Neural progenitor cell (in vitro differentiated cells): ENCODE measurements around the gene MAJIN. TPM values are rescaled to one million over a fixed set of nuclear protein-coding genes. Genes with fewer than 3 reads are reported as not detected.
"Not testable (repeated sequence)": the region's sequence is repeated elsewhere in the genome, so short reads cannot be mapped to it uniquely, and the experiment has no call there.

Source experiments
- DNase-seq: peaks from one replicate; pipeline ENCODE4 v3.0.0-alpha.2; 2016; ENCODE audit warnings: low spot score
- H2AFZ ChIP-seq: fragments of 200-600 bp; sonication (generic); replicated peaks from 2 replicates; pipeline ENCODE4 v1.6.1; 2016; ENCODE audit warnings: antibody characterized with exemption
- H3F3A ChIP-seq: fragments of 200-600 bp; sonication (generic); 2 replicates; pipeline ENCODE4 v1.6.1; 2016; ENCODE audit warnings: antibody characterized with exemption, low read depth
- H3K27ac ChIP-seq: fragments of 200-600 bp; sonication (generic); 2 replicates; pipeline ENCODE4 v1.5.1; 2016; ENCODE audit warnings: mild to moderate bottlenecking
- H3K27me3 ChIP-seq: fragments of 200-600 bp; sonication (generic); 2 replicates; pipeline ENCODE4 v1.6.1; 2016; ENCODE audit warnings: mild to moderate bottlenecking, moderate library complexity
- H3K36me3 ChIP-seq: fragments of 200-600 bp; sonication (generic); 2 replicates; pipeline ENCODE4 v1.5.1; 2016
- H3K4me1 ChIP-seq: fragments of 200-600 bp; sonication (generic); 2 replicates; pipeline ENCODE4 v1.6.1; 2016; ENCODE audit warnings: mixed run types
- H3K4me2 ChIP-seq: fragments of 200-600 bp; sonication (generic); 2 replicates; pipeline ENCODE4 v1.6.1; 2016
- H3K4me3 ChIP-seq: fragments of 200-600 bp; sonication (generic); 2 replicates; pipeline ENCODE4 v1.5.1; 2016
- H3K79me2 ChIP-seq: fragments of 200-600 bp; sonication (generic); 2 replicates; pipeline ENCODE4 v1.6.1; 2016; ENCODE audit warnings: low read depth
- H3K9ac ChIP-seq: fragments of 200-600 bp; sonication (generic); 2 replicates; pipeline ENCODE4 v1.6.1; 2016
- H3K9me3 ChIP-seq: fragments of 200-600 bp; sonication (generic); 2 replicates; pipeline ENCODE4 v1.5.1; 2016; ENCODE audit warnings: low read depth
- H4K20me1 ChIP-seq: fragments of 200-600 bp; sonication (generic); 2 replicates; pipeline ENCODE4 v1.6.1; 2016; ENCODE audit warnings: low read depth
- H3K27ac Mint-ChIP-seq: 3 replicates; pipeline ENCODE4 v1.8.0; 2021; ENCODE audit warnings: mixed read lengths
- H3K27me3 Mint-ChIP-seq: 2 replicates; pipeline ENCODE4 v1.8.0; 2022; ENCODE audit warnings: low read depth, mild to moderate bottlenecking, inconsistent platforms, moderate library complexity, mixed read lengths; ENCODE audit not compliant: insufficient read depth
- H3K36me3 Mint-ChIP-seq: 3 replicates; pipeline ENCODE4 v1.8.0; 2021; ENCODE audit warnings: mixed read lengths
- H3K4me1 Mint-ChIP-seq: 3 replicates; pipeline ENCODE4 v1.8.0; 2021; ENCODE audit warnings: mixed read lengths
- H3K4me3 Mint-ChIP-seq: 3 replicates; pipeline ENCODE4 v1.8.0; 2021; ENCODE audit warnings: mild to moderate bottlenecking, moderate library complexity, mixed read lengths
- H3K9me3 Mint-ChIP-seq: 3 replicates; pipeline ENCODE4 v1.8.0; 2020; ENCODE audit warnings: mixed read lengths
- CTCF ChIP-seq: fragments of 200-600 bp; sonication (generic); IDR thresholded peaks from 2 replicates; pipeline ENCODE4 v1.5.1; 2017; ENCODE audit warnings: antibody characterized with exemption, mild to moderate bottlenecking
- EZH2 ChIP-seq: fragments of 200-600 bp; sonication (generic); IDR thresholded peaks from 2 replicates; pipeline ENCODE4 v1.6.1; 2017; ENCODE audit warnings: antibody characterized with exemption, mild to moderate bottlenecking, moderate library complexity
- EZH2phosphoT487 ChIP-seq: fragments of 200-600 bp; sonication (generic); IDR thresholded peaks from 2 replicates; pipeline ENCODE4 v1.6.1; 2017; ENCODE audit warnings: antibody characterized with exemption
- total RNA-seq: library from RNA; depleted of rRNA; stranded (reverse); fragments of >200 nt; gene quantifications from 2 replicates; pipeline ENCODE4 v1.2.3, GENCODE V29; 2015; ENCODE audit warnings: low replicate concordance

Gene MAJIN
- total RNA-seq, 1 donor from 2014 or later, result not detected

GRCh38 chr11:65008016-65008415, 36.1 kb upstream of the MAJIN start:
- Histone ChIP-seq H3K9me3 (no peaks in the 10 kb centered on the region), H3F3A (peaks cover 3% of the 10 kb centered on the region), H4K20me1 (no peaks in the 10 kb centered on the region), H3K27me3 (no peaks in the 10 kb centered on the region), H2AFZ (no peak overlapping the region), H3K4me3 (no peak overlapping the region), H3K79me2 (no peaks in the 10 kb centered on the region), H3K27ac (no peak overlapping the region), H3K4me2 (no peak overlapping the region), H3K36me3 (no peaks in the 10 kb centered on the region), H3K9ac (no peak overlapping the region), H3K4me1 (no peaks in the 10 kb centered on the region)
- Mint-ChIP-seq H3K4me1 (peaks cover under 1% of the 10 kb centered on the region), H3K36me3 (no peaks in the 10 kb centered on the region), H3K27me3 (peaks cover 4% of the 10 kb centered on the region), H3K4me3 (no peak overlapping the region), H3K9me3 (no peaks in the 10 kb centered on the region), H3K27ac (no peak overlapping the region)
- no peak for TF ChIP-seq CTCF
- no peak for TF ChIP-seq EZH2phosphoT487
- TF ChIP-seq EZH2, result no peak
- DNase-seq, result no peak

GRCh38 chr11:65003968-65004367, 32.1 kb upstream of the MAJIN start:
- H3K4me1 Mint-ChIP-seq, H4K20me1 ChIP-seq, H2AFZ ChIP-seq, H3F3A ChIP-seq, H3K27me3 Mint-ChIP-seq, H3K9me3 ChIP-seq, H3K27ac Mint-ChIP-seq, H3K79me2 ChIP-seq, H3K4me1 ChIP-seq, H3K27ac ChIP-seq, H3K9me3 Mint-ChIP-seq, H3K36me3 ChIP-seq, DNase-seq, H3K9ac ChIP-seq, H3K4me3 Mint-ChIP-seq, H3K27me3 ChIP-seq, H3K36me3 Mint-ChIP-seq, H3K4me2 ChIP-seq, H3K4me3 ChIP-seq: not testable (repeated sequence)

GRCh38 chr11:65003282-65003681, 31.4 kb upstream of the MAJIN start:
- H2AFZ ChIP-seq, result no peak overlapping the region
- DNase-seq, result peak; percentile 57

GRCh38 chr11:65002706-65003105, 30.8 kb upstream of the MAJIN start:
- H3K9me3 ChIP-seq, result no peaks in the 10 kb centered on the region
- H3K27ac ChIP-seq, result no peak overlapping the region
- no peak for DNase-seq
- no peaks in the 10 kb centered on the region for H3K79me2 ChIP-seq
- H4K20me1 ChIP-seq, result no peaks in the 10 kb centered on the region
- H3K36me3 ChIP-seq, result no peaks in the 10 kb centered on the region
- H3K36me3 Mint-ChIP-seq, result no peaks in the 10 kb centered on the region
- H3K4me2 ChIP-seq, result no peak overlapping the region
- peaks cover 3% of the 10 kb centered on the region for H3K4me1 Mint-ChIP-seq
- H3K27me3 Mint-ChIP-seq, result peaks cover 11% of the 10 kb centered on the region
- H3K27me3 ChIP-seq, result no peaks in the 10 kb centered on the region
- no peak overlapping the region for H3K4me3 Mint-ChIP-seq
- no peaks in the 10 kb centered on the region for H3K9me3 Mint-ChIP-seq
- H3K4me3 ChIP-seq, result no peak overlapping the region
- H3K27ac Mint-ChIP-seq, result no peak overlapping the region
- no peak overlapping the region for H3K9ac ChIP-seq
- TF ChIP-seq EZH2phosphoT487 (no peak), CTCF (no peak), EZH2 (no peak)
- H2AFZ ChIP-seq, result no peak overlapping the region
- no peaks in the 10 kb centered on the region for H3F3A ChIP-seq
- H3K4me1 ChIP-seq, result no peaks in the 10 kb centered on the region

More at GRCh38 chr11:65003282-65003681, 31.4 kb upstream of the MAJIN start:
- H3K4me3 Mint-ChIP-seq, result no peak overlapping the region
- peaks cover under 1% of the 10 kb centered on the region for H3K4me1 Mint-ChIP-seq
- no peaks in the 10 kb centered on the region for H4K20me1 ChIP-seq
- peak overlapping the region; percentile 37 for H3K27ac Mint-ChIP-seq
- no peak for TF ChIP-seq CTCF
- TF ChIP-seq EZH2phosphoT487, result no peak
- no peak for TF ChIP-seq EZH2
- no peak overlapping the region for H3K27ac ChIP-seq
- H3K36me3 ChIP-seq, result no peaks in the 10 kb centered on the region
- peaks cover 10% of the 10 kb centered on the region for H3K27me3 Mint-ChIP-seq
- H3K4me2 ChIP-seq, result no peak overlapping the region
- no peaks in the 10 kb centered on the region for H3K27me3 ChIP-seq
- no peak overlapping the region for H3K4me3 ChIP-seq
- H3K9me3 Mint-ChIP-seq, result no peaks in the 10 kb centered on the region
- no peaks in the 10 kb centered on the region for H3K9me3 ChIP-seq
- no peaks in the 10 kb centered on the region for H3F3A ChIP-seq
- no peaks in the 10 kb centered on the region for H3K4me1 ChIP-seq
- no peaks in the 10 kb centered on the region for H3K36me3 Mint-ChIP-seq
- no peaks in the 10 kb centered on the region for H3K79me2 ChIP-seq
- H3K9ac ChIP-seq, result no peak overlapping the region
